ENCODE measurements around the gene APLNR. TPM values are rescaled to one million over a fixed set of nuclear protein-coding genes. Genes with fewer than 3 reads are reported as not detected.

The APLNR gene
- total and polyA plus RNA-seq, 10 of the 15 experiments (the other 5 are each of a cell fraction or from before 2014, with no cell fraction given), result 0.11 TPM; not detected in 9

DNA sequence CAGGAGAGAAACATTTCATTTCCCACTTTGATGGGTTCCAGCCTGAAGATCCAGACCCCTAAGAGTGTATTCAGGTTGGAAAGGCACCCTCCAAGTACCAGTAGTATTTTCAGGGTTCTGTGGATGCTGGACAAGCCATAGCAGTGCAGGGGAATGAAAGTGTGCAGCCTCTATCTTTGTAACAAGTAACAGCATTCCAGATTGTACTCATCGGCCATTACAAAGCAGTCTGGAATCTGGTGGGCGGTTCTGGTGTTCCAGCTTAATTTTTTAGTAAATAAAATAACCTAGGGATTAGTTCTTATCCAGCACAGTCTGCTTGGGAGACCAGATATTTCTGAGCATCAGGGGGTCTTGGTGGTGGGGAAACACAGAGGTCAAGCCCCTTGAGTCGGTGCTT lies 22.6 kb downstream of the APLNR start:
- in situ Hi-C loops (cut with MboI) (no loop called here), intact Hi-C loops (cut with micrococcal nuclease; ENCODE audit: unreplicated experiment) (no loop called here)
- Histone ChIP-seq H2AFZ (ENCODE audit: control insufficient read depth, low read depth, low read length) (no peak overlapping the region), H3K9me3 (replicated peaks; ENCODE audit: control insufficient read depth, insufficient read depth, low read length) (no peaks in the 10 kb centered on the region), H3K27ac (ENCODE audit: control insufficient read depth, insufficient read depth) (no peak overlapping the region), H4K20me1 (ENCODE audit: control insufficient read depth, insufficient read depth) (no peaks in the 10 kb centered on the region), H3K4me1 (ENCODE audit: control insufficient read depth, insufficient read depth, low read length) (no peaks in the 10 kb centered on the region), H3K27me3 (replicated peaks in 1 of 2; ENCODE audit: control insufficient read depth in 2 of 2, insufficient read depth in 2 of 2, low read length in 1 of 2) (no peaks in the 10 kb centered on the region; a peak in 1 of 4 replicates), H3K36me3 (ENCODE audit: control insufficient read depth in 2 of 2, insufficient read depth in 2 of 2, low read length in 1 of 2) (no peaks in the 10 kb centered on the region), H3K4me2 (ENCODE audit: control insufficient read depth, insufficient read depth) (no peak overlapping the region), H3K9ac (ENCODE audit: control insufficient read depth, insufficient read depth, low read length) (no peak overlapping the region), H3K4me3 (no peak overlapping the region), H3K79me2 (ENCODE audit: control insufficient read depth, insufficient read depth, low read length) (no peaks in the 10 kb centered on the region)
- CTCF ChIA-PET, result interaction anchor here (1.9 kb wide), 1 partner anchor 36 kb away, joined by 11 read pairs; no protein-coding TSS in a partner anchor
- BruUV-seq (replicated peaks), result no TSS peak
- no peak for FAIRE-seq
- TF ChIP-seq DPF2 (IDR thresholded peaks at IDR 0.05), result no peak
- no peak for TF ChIP-seq RFX5 (IDR thresholded peaks at IDR 0.05; ENCODE audit: low read depth, low read length)
- TF ChIP-seq CBFB (IDR thresholded peaks at IDR 0.05; ENCODE audit: low read depth), result no peak
- no peak for TF ChIP-seq NFIC (IDR thresholded peaks at IDR 0.05; ENCODE audit: low read depth, low read length)
- TF ChIP-seq, protein P1, sequence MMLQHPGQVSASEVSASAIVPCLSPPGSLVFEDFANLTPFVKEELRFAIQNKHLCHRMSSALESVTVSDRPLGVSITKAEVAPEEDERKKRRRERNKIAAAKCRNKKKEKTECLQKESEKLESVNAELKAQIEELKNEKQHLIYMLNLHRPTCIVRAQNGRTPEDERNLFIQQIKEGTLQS (IDR thresholded peaks at IDR 0.05; ENCODE audit: borderline replicate concordance, extremely low read depth, low read depth, low read length), result no peak
- TF ChIP-seq ZSCAN29 (IDR thresholded peaks at IDR 0.05), result no peak
- no peak for TF ChIP-seq MTA3 (IDR thresholded peaks at IDR 0.05; ENCODE audit: borderline replicate concordance, low read length)
- TF ChIP-seq, protein P2, sequence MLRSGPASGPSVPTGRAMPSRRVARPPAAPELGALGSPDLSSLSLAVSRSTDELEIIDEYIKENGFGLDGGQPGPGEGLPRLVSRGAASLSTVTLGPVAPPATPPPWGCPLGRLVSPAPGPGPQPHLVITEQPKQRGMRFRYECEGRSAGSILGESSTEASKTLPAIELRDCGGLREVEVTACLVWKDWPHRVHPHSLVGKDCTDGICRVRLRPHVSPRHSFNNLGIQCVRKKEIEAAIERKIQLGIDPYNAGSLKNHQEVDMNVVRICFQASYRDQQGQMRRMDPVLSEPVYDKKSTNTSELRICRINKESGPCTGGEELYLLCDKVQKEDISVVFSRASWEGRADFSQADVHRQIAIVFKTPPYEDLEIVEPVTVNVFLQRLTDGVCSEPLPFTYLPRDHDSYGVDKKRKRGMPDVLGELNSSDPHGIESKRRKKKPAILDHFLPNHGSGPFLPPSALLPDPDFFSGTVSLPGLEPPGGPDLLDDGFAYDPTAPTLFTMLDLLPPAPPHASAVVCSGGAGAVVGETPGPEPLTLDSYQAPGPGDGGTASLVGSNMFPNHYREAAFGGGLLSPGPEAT (IDR thresholded peaks at IDR 0.05; ENCODE audit: low read depth), result no peak
- TF ChIP-seq RUNX3 (IDR thresholded peaks at IDR 0.05; ENCODE audit: low read length), result no peak
- TF ChIP-seq, protein P3, sequence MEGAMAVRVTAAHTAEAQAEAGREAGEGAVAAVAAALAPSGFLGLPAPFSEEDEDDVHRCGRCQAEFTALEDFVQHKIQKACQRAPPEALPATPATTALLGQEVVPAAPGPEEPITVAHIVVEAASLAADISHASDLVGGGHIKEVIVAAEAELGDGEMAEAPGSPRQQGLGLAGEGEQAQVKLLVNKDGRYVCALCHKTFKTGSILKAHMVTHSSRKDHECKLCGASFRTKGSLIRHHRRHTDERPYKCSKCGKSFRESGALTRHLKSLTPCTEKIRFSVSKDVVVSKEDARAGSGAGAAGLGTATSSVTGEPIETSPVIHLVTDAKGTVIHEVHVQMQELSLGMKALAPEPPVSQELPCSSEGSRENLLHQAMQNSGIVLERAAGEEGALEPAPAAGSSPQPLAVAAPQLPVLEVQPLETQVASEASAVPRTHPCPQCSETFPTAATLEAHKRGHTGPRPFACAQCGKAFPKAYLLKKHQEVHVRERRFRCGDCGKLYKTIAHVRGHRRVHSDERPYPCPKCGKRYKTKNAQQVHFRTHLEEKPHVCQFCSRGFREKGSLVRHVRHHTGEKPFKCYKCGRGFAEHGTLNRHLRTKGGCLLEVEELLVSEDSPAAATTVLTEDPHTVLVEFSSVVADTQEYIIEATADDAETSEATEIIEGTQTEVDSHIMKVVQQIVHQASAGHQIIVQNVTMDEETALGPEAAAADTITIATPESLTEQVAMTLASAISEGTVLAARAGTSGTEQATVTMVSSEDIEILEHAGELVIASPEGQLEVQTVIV (IDR thresholded peaks at IDR 0.05; ENCODE audit: borderline replicate concordance, partially characterized antibody), result no peak
- TF ChIP-seq NBN (IDR thresholded peaks at IDR 0.05), result no peak
- TF ChIP-seq CHD1 (IDR thresholded peaks at IDR 0.05; ENCODE audit: low read depth, low read length), result no peak
- TF ChIP-seq, protein P4, sequence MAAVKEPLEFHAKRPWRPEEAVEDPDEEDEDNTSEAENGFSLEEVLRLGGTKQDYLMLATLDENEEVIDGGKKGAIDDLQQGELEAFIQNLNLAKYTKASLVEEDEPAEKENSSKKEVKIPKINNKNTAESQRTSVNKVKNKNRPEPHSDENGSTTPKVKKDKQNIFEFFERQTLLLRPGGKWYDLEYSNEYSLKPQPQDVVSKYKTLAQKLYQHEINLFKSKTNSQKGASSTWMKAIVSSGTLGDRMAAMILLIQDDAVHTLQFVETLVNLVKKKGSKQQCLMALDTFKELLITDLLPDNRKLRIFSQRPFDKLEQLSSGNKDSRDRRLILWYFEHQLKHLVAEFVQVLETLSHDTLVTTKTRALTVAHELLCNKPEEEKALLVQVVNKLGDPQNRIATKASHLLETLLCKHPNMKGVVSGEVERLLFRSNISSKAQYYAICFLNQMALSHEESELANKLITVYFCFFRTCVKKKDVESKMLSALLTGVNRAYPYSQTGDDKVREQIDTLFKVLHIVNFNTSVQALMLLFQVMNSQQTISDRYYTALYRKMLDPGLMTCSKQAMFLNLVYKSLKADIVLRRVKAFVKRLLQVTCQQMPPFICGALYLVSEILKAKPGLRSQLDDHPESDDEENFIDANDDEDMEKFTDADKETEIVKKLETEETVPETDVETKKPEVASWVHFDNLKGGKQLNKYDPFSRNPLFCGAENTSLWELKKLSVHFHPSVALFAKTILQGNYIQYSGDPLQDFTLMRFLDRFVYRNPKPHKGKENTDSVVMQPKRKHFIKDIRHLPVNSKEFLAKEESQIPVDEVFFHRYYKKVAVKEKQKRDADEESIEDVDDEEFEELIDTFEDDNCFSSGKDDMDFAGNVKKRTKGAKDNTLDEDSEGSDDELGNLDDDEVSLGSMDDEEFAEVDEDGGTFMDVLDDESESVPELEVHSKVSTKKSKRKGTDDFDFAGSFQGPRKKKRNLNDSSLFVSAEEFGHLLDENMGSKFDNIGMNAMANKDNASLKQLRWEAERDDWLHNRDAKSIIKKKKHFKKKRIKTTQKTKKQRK (IDR thresholded peaks at IDR 0.05; ENCODE audit: low read depth, low read length), result no peak
- TF ChIP-seq LARP7 (IDR thresholded peaks at IDR 0.05), result no peak
- no peak for DNase-seq (ENCODE audit: low read depth, low spot score)
- RAD21 ChIA-PET (ENCODE audit: unreplicated experiment), result no interaction called here
- POLR2A ChIA-PET, result no interaction called here
- ATAC-seq, result no peak
- SMC1A ChIA-PET (ENCODE audit: uncharacterized antibody, unreplicated experiment), result no interaction called here
- WGBS (ENCODE audit: insufficient coverage, insufficient replicate concordance, low lambda C conversion rate, missing lambda C conversion rate), result 2% methylated on average over 3 of the region's 3 CpGs
